ENCODE data around the gene STXBP3.

DNA sequence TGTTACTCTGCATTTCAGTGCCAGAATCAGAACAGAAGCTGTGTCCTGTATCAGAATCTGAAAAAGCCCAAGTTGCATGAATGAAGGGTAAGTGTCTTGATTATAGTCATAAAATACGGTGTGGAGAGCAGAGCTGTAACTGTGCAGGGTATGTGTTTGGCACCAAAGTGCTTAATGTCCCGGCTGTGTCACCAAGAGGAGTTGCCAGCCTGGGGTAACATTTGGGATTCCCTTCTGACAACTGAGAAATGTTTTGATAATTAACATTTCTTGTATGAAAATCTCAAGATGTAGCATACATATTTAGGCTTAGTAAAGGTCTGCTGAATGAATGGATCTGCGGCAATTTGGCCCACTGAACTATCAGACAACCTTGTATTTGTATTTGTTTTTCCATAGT lies 77.2 kb downstream of the STXBP3 start:
- TF ChIP-seq, protein P1, sequence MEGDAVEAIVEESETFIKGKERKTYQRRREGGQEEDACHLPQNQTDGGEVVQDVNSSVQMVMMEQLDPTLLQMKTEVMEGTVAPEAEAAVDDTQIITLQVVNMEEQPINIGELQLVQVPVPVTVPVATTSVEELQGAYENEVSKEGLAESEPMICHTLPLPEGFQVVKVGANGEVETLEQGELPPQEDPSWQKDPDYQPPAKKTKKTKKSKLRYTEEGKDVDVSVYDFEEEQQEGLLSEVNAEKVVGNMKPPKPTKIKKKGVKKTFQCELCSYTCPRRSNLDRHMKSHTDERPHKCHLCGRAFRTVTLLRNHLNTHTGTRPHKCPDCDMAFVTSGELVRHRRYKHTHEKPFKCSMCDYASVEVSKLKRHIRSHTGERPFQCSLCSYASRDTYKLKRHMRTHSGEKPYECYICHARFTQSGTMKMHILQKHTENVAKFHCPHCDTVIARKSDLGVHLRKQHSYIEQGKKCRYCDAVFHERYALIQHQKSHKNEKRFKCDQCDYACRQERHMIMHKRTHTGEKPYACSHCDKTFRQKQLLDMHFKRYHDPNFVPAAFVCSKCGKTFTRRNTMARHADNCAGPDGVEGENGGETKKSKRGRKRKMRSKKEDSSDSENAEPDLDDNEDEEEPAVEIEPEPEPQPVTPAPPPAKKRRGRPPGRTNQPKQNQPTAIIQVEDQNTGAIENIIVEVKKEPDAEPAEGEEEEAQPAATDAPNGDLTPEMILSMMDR (IDR thresholded peaks at IDR 0.05 in 8 of 11, conservative IDR thresholded peaks at IDR 0.05 in 3 of 11), result no peak
- TF ChIP-seq POLR2AphosphoS5 (IDR thresholded peaks at IDR 0.05) (no peak), POLR2A (IDR thresholded peaks at IDR 0.05) (no peak)

Data from spleen (tissue), 7 donors.